ENCODE measurements around the gene NWD2. TPM values are rescaled to one million over a fixed set of nuclear protein-coding genes. Genes with fewer than 3 reads are reported as not detected.

Gene NWD2
- total RNA-seq, 1 donor from 2014 or later: not detected

DNA sequence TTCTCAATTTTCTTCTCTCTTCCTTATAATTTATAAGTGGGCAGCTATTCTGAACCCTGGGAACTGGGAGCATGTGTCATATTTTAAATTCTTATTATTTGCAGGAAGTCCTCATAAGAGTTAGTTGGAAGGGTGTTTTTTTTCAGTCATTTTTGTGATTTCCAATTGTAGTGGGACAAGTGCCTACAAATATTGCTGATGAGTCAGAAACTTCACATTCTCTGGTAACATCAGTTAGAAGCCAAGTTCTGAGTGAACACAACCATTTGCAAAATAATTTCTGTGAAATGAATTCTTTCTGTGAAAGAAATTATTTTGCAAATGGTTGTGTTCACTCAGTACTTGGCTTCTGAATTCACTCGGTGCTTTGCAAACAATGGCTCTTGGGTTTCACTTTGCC is 20.8 kb upstream of the NWD2 start:
- no peak for DNase-seq (ENCODE audit: low read depth)
- no peak overlapping the region for H3K4me3 ChIP-seq (ENCODE audit: low read depth, low read length)
- TF ChIP-seq, protein P1, sequence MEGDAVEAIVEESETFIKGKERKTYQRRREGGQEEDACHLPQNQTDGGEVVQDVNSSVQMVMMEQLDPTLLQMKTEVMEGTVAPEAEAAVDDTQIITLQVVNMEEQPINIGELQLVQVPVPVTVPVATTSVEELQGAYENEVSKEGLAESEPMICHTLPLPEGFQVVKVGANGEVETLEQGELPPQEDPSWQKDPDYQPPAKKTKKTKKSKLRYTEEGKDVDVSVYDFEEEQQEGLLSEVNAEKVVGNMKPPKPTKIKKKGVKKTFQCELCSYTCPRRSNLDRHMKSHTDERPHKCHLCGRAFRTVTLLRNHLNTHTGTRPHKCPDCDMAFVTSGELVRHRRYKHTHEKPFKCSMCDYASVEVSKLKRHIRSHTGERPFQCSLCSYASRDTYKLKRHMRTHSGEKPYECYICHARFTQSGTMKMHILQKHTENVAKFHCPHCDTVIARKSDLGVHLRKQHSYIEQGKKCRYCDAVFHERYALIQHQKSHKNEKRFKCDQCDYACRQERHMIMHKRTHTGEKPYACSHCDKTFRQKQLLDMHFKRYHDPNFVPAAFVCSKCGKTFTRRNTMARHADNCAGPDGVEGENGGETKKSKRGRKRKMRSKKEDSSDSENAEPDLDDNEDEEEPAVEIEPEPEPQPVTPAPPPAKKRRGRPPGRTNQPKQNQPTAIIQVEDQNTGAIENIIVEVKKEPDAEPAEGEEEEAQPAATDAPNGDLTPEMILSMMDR (conservative IDR thresholded peaks at IDR 0.05; ENCODE audit: low read depth, low read length): no peak

DNA sequence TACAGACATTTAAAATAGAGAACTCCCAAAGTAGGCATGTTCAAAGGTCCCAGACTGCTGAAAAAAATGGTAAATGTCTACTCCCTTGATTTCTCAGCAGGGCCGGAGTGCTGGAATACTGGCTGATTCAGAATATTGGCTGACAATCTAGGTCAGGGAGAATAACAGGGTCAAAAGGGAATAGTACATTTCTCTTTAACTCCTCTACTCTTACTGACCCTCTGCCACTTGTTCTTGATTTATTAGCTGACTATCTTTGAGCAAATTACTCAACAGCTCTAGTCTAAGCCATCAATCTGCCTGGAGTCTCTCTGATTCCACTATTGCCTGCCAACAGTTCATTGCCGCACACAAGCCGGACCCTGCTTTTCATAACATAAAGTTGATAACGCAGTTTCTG is 19.7 kb upstream of the NWD2 start:
- no peak overlapping the region for H3K4me3 ChIP-seq (ENCODE audit: low read depth, low read length)
- TF ChIP-seq, protein P1 (conservative IDR thresholded peaks at IDR 0.05; ENCODE audit: low read depth, low read length): no peak
- DNase-seq (ENCODE audit: low read depth): no peak

DNA sequence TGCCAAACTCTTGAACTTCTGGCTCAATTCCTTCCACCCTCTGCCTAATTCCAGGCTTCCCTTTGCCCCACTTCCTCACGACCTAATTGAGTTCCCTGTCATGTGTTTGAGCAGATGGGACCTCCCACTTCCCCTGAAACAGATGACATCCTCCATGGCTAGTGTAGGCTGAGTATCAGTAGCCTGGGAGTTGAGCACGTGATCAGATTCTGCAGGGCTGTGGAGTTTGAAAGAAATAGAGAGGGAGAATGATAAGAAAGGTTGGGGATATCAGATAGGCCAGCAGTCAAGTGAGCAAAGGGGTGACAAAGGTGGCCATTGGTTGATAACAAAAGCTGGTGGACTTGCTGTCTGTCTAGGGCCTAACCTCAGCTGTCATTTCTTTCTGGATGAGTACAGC is 18.8 kb upstream of the NWD2 start:
- no peak for DNase-seq (ENCODE audit: low read depth)
- TF ChIP-seq, protein P1 (conservative IDR thresholded peaks at IDR 0.05; ENCODE audit: low read depth, low read length): no peak
- no peak overlapping the region for H3K4me3 ChIP-seq (ENCODE audit: low read depth, low read length)

DNA sequence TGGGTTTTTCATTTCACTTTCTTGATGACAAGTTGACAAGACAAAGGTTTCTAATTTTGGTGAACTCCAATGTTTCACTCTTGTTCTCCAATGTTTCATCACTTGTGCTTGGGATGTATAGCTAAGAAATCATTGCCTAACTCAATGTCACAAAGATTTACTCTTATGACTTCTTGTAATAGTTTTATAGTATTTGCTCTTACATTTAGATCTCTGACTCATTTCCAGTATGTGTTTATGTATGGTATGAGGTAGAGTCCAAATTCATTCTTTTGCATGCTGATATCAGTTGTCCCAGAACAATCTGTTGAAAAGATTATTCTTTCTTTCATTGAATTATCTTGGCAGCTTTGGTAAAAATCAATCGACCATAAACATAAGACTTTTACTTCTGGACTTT is 12.2 kb upstream of the NWD2 start:
- TF ChIP-seq, protein P1 (conservative IDR thresholded peaks at IDR 0.05; ENCODE audit: low read depth, low read length): no peak
- no peak overlapping the region for H3K4me3 ChIP-seq (ENCODE audit: low read depth, low read length)
- no peak for DNase-seq (ENCODE audit: low read depth)

DNA sequence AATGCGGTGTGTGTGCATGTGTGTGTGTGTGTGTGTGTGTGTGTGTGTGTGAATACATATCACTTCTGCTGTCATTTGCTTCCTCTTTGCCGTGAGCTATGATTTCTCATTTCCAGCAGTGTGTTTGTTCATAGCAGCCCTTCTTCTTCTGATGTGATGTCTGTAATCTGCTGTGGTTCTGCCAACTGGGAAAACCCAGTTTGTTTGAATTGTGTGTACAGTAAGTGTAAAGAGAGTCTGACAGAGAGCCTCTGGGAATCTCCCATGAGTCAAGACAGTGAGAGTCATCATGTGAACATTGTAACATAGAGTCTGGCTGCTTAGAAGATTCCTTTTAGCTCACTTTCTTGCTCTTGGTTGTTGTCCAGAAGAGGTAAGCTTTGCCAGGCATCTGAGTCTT is 8.4 kb upstream of the NWD2 start:
- TF ChIP-seq, protein P1 (conservative IDR thresholded peaks at IDR 0.05; ENCODE audit: low read depth, low read length): no peak
- H3K4me3 ChIP-seq (ENCODE audit: low read depth, low read length): no peak overlapping the region
- no peak for DNase-seq (ENCODE audit: low read depth)

DNA sequence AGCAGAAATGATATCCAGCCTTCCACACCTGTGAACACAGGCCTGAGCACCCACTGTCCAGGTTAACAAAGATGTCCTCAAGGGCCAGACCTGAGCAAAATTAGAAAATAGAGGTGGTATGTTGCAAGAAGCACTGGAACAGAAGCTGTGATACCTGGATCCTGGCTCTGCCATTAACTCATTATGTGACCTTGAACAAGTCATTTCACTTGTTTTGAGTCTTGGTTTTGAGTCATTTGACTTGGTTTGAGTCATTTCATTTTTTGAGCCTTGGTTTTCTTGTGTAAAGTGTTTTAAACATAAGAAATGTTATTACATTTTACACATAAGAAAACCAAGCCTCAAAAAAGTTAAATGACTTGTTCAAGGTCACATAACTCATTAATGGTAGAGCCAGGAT is 2.9 kb upstream of the NWD2 start:
- DNase-seq (ENCODE audit: low read depth): no peak
- H3K4me3 ChIP-seq (ENCODE audit: low read depth, low read length): no peak overlapping the region
- TF ChIP-seq, protein P1 (conservative IDR thresholded peaks at IDR 0.05; ENCODE audit: low read depth, low read length): no peak

DNA sequence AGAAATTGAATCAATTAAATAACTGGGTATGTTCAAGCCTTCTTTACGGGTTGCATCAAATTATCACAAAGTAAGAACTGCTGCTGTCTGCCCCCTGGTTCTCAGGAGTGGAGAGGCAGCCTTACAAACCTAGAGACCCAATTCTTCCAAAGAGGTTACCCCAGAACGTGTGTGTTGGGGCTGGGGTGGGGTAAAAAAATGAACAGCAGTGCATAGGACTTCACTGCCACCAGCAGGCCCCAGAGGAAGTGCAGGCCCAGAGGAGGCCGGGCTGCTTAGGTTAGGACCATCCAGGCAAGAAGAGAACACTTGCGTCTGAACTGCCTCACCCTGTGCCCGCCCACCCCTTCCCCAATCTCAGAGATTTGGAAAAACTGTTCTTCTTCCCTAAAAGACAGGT is 1.5 kb upstream of the NWD2 start:
- H3K4me3 ChIP-seq (ENCODE audit: low read depth, low read length): no peak overlapping the region
- TF ChIP-seq, protein P1 (conservative IDR thresholded peaks at IDR 0.05; ENCODE audit: low read depth, low read length): peak; percentile 23
- DNase-seq (ENCODE audit: low read depth): no peak

All from epithelial cell of proximal tubule (primary cell).